ENCODE measurements around the gene FAIM.

- TF ChIP-seq RCOR1 (IDR thresholded peaks at IDR 0.05; ENCODE audit: low read length) (no peak), RFX5 (IDR thresholded peaks at IDR 0.05; ENCODE audit: low read length) (no peak), POLR2AphosphoS5 (IDR thresholded peaks at IDR 0.05; ENCODE audit: low read depth, low read length) (no peak), CTCF (IDR thresholded peaks at IDR 0.05) (no peak), RXRA (IDR thresholded peaks at IDR 0.05; ENCODE audit: borderline replicate concordance, low read depth) (no peak), REST (IDR thresholded peaks at IDR 0.05; ENCODE audit: low read depth, low read length) (no peak), JUND (IDR thresholded peaks at IDR 0.05) (no peak), TEAD4 (IDR thresholded peaks at IDR 0.05; ENCODE audit: borderline replicate concordance, insufficient read depth) (no peak), RAD21 (IDR thresholded peaks at IDR 0.05; ENCODE audit: low read length) (no peak), MAX (IDR thresholded peaks at IDR 0.05; ENCODE audit: low read depth) (no peak), EP300 (IDR thresholded peaks at IDR 0.05; ENCODE audit: borderline replicate concordance in 1 of 2, low read depth in 1 of 2, low read length in 1 of 2) (no peak), GABPA (IDR thresholded peaks at IDR 0.05; ENCODE audit: low read depth) (no peak), PBX3 (IDR thresholded peaks at IDR 0.05) (no peak), TCF12 (IDR thresholded peaks at IDR 0.05) (no peak)
Measured at GRCh38 chr3:138649134-138649533, 40.6 kb downstream of the FAIM start.

All from SK-N-SH (cell line).